Cardiac septum (tissue), 1 donor: ENCODE data around the gene PCDH15. TPM values are rescaled to one million over a fixed set of nuclear protein-coding genes. Genes with fewer than 3 reads are reported as not detected.
"Not testable (repeated sequence)": the region's sequence is repeated elsewhere in the genome, so short reads cannot be mapped to it uniquely, and the experiment has no call there.

ENCODE experiments used
- DNase-seq: peaks from one replicate; pipeline ENCODE4 v3.0.0-alpha.2; 2020; ENCODE audit warnings: low spot score
- intact Hi-C: fragments of 100-400 bp; cut with DNase I; formaldehyde crosslinking; loops from one replicate; pipeline ENCODE4 v1.14.0; 2022
- total RNA-seq: library from RNA; stranded (reverse); fragmentation: NEBNext Ultra II Directional; extraction: Animal tissue kit (Norgen Biotek cat#: 25700); gene quantifications from one replicate; pipeline ENCODE4 v1.2.1, GENCODE V29; 2021
- donor health status: DM: no; HTN: no; CAD: no.

PCDH15 gene
- total RNA-seq, 1 donor from 2014 or later: 0.57 TPM

GRCh38 chr10:54449056-54449455, 352.0 kb downstream of the PCDH15 start:
- DNase-seq: no peak
- intact Hi-C loops: no loop called here

GRCh38 chr10:54444170-54444569, 356.9 kb downstream of the PCDH15 start:
- intact Hi-C loops: no loop called here
- no peak for DNase-seq

GRCh38 chr10:54441275-54441674, 359.8 kb downstream of the PCDH15 start:
- intact Hi-C loops: no loop called here
- no peak for DNase-seq

GRCh38 chr10:54434782-54435181, 366.2 kb downstream of the PCDH15 start:
- intact Hi-C loops: no loop called here
- DNase-seq: no peak

- intact Hi-C loops: no loop called here
- no peak for DNase-seq
Observed at GRCh38 chr10:54415483-54415882, 385.5 kb downstream of the PCDH15 start.

GRCh38 chr10:54402576-54402975, 398.5 kb downstream of the PCDH15 start:
- DNase-seq: no peak
- intact Hi-C loops: no loop called here

- DNase-seq: no peak
- intact Hi-C loops: no loop called here
Observed at GRCh38 chr10:54396031-54396430, 405.0 kb downstream of the PCDH15 start.

- DNase-seq, intact Hi-C loops: not testable (repeated sequence)
Observed at GRCh38 chr10:54394598-54394997, 406.4 kb downstream of the PCDH15 start.

- DNase-seq: no peak
Observed at GRCh38 chr10:54372179-54372578, 428.9 kb downstream of the PCDH15 start.

GRCh38 chr10:54368984-54369383, 432.0 kb downstream of the PCDH15 start:
- DNase-seq: no peak
- intact Hi-C loops: no loop called here

More at GRCh38 chr10:54372179-54372578, 428.9 kb downstream of the PCDH15 start:
- intact Hi-C loops: no loop called here

- intact Hi-C loops: no loop called here
Observed at GRCh38 chr10:54363390-54363789, 437.6 kb downstream of the PCDH15 start.

GRCh38 chr10:54342058-54342457, 459.0 kb downstream of the PCDH15 start:
- DNase-seq: no peak
- intact Hi-C loops: no loop called here

More at GRCh38 chr10:54363390-54363789, 437.6 kb downstream of the PCDH15 start:
- no peak for DNase-seq

GRCh38 chr10:54335296-54335695, 465.7 kb downstream of the PCDH15 start:
- intact Hi-C loops: no loop called here

GRCh38 chr10:54319341-54319740, 481.7 kb downstream of the PCDH15 start:
- intact Hi-C loops: no loop called here
- DNase-seq: no peak

More at GRCh38 chr10:54335296-54335695, 465.7 kb downstream of the PCDH15 start:
- no peak for DNase-seq

GRCh38 chr10:54318470-54318869, 482.6 kb downstream of the PCDH15 start:
- no peak for DNase-seq
- intact Hi-C loops: no loop called here

GRCh38 chr10:54314430-54314829, 486.6 kb downstream of the PCDH15 start:
- no peak for DNase-seq
- intact Hi-C loops: no loop called here

GRCh38 chr10:54284526-54285193, 516.4 kb downstream of the PCDH15 start:
- no peak for DNase-seq
- intact Hi-C loops: no loop called here

- intact Hi-C loops: no loop called here
- DNase-seq: no peak
Observed at GRCh38 chr10:54282012-54282411, 519.0 kb downstream of the PCDH15 start.

- no peak for DNase-seq
- intact Hi-C loops: no loop called here
Observed at GRCh38 chr10:54266395-54266794, 534.6 kb downstream of the PCDH15 start.

- intact Hi-C loops: no loop called here
- no peak for DNase-seq
Observed at GRCh38 chr10:54262726-54263125, 538.3 kb downstream of the PCDH15 start.

GRCh38 chr10:54259104-54259503, 541.9 kb downstream of the PCDH15 start:
- intact Hi-C loops: no loop called here
- DNase-seq: no peak

GRCh38 chr10:54234832-54235231, 566.2 kb downstream of the PCDH15 start:
- DNase-seq: no peak
- intact Hi-C loops: no loop called here
